NCI-H2171 (cell line): ENCODE results near the gene EMILIN2.
"Not testable (repeated sequence)": the region's sequence is repeated elsewhere in the genome, so short reads cannot be mapped to it uniquely, and the experiment has no call there.

Source experiments
- DNase-seq: peaks from one replicate; lab custom pipeline; 2025; lab: John Stamatoyannopoulos, UW

The EMILIN2 gene

DNA sequence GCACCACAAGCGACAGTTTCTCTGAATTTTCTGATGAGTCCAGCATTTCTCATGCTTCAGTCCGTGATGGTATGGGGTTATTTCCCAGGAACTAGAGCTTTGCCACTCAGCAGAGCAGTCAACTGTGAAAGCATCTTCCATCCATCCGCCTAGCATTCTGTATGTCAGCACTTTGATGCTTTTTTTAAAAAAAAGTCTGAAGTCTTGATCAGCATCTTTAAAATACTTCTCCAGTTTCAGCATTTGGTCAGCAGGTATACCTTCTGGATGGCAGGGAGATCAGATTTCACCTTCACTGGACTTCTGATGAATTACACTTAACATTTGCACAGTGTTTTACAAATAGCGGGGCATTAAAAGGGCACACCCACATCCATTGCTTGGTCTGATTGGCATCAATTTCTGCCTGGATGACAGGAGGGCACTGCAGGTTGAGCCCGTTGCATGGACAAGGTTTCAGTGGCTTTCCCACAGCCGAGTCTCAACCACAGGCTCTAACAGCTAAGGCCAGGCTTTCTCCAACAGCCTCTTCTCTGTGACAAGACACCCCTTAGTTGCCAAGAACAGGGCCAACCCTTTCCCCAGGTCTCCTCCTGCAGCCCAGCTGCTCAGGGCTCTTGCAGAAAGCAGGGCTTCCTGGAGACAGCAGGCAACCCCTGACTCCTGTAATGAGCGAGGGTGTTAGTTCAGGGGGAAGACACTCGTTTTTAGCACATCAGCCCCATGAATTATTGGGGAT lies 54.0 kb downstream of the EMILIN2 start:
- DNase-seq, result no peak

DNA sequence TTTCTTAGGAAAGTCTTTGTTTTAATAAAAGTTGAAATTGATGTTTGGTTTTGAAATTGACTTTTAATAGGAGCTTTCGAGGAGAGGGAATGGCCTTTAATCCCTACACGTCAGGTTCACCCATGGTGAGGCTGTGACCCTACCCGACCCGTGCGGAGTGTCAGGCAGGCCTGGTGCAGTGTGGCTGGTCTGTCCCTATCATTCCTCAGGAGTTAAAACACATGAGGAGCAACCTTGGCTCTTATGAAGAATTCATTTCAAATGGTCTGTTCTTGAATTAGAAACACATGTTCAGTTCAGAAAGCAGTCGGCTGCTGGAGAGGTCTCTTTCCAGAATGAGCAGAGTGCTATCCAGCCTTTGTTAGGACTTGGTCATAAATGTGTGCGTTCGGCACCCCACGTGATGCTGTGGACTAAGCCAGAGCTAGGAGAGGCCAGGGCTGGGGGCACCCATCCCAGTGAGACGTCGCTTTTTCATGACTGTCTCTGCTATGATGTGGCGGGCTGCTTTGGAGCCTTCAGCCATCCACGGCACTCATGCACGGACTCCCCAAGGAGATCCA lies 54.7 kb downstream of the EMILIN2 start:
- DNase-seq, result no peak

DNA sequence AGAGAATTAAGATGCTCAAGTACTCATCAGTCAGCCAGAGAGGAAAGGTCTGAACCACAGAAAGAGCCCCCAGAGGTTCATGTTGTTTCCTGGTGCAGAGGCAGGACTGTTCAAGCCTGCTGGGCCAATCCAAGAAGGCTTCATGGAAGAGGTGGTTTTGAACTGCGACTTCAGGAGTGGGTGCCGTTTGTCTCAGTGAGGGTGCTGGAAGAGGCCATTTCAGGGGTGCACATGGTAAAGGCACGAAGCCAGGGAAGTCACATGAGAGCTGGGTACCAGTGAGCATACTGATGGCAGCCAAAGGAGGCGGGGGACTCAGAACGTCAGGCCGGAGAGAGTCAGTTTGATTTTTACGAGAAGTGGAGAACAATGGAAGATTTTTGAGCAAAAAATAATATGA lies 55.5 kb downstream of the EMILIN2 start:
- no peak for DNase-seq

DNA sequence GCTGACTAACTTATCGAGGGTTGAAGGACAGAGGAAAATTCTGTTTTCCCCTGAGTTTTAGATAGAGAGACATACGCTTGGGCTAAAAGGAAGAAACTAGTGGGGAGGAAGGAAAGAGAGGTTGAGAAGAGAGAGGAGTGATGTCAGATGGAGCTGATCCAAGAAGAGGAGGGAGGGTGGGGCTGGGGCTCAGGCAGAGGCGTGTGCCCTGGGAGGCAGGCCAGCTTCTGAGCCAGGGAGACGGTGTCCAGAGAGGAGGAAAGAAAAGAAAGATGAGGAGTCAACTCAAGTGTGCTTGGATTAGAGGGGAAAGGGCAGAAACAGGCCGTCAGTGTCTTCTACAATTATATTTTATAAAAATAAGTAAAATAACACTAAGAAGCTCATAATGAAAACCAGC lies 56.2 kb downstream of the EMILIN2 start:
- DNase-seq, result no peak

DNA sequence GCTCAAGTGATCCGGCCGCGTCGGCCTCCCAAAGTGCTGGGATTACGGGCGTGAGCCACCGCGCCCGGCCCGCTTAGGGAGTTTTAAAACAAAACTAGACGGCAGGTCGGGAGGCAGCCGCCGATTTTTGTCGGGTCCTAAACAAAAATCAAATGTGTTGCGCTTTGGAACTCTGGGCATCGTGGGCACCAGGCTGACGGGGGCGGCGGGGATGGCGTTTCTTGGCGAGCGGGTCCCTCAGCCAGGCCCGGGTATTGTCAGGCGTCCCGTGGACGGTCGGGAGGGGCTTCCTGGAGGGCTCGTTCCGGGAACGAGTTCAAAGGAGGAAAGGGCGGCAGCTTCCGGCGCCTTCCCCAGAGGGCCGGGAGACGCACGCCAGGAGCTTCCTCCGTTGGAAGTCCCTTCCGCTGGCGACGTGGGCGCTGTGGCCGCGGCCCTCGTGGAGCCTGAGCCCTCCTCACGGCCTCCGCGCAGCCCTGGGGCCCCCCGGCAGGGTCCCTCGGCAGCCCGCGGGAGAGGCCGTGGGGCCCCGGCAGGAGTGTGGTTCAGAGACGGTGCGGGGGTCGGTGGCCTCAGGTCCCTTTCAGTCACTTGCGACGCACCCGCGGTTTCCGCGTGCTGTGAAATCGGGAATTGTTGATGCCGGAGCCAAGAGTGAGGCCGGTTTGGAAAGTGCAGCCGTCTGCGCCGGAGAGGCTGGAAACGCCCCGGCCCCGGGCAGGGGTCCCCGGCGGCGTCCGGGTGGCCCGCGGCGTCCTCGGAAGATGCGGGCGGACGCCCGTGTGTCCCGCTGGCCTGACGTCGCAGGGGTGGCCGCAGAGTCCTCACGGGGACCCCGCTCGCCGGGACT lies 59.3 kb downstream of the EMILIN2 start:
- DNase-seq, result peak; percentile 31

DNA sequence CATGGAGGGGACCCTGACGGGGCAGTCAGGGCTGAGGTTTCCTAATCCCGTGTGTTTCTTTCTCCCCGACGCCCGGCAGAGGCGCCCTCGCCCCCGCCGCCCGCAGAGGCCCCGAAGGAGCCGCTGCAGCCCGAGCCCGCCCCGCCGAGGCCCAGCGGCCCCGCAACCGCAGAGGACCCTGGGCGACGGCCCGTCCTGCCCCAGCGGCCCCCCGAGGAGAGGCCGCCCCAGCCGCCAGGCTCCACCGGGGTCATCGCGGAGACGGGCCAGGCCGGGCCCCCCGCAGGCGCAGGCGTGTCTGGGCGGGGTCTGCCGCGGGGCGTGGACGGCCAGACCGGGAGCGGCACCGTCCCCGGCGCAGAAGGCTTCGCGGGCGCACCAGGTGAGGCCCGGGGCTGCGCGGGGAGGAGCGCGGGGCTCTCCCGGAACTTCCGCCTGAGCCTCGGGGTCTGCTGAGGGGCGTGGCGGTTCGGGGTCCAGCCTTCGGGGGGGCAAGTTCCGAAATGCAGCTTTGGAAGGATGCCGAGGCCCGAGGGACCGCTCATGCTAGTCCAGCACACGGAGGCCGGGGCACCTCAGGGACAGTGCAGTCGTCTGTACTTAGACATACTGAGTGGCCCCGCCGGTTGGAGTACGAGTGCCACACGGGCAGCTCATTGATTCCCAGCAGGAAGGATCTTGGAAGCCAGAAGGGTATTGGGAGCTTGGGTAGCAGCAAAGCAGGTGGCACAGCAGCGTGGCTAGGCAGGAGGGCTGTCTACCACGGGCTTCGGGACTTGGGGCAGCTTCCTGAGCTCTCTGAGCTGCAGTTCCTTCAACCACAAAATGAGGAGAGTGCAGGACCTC lies 60.1 kb downstream of the EMILIN2 start:
- DNase-seq, result peak; percentile 20

DNA sequence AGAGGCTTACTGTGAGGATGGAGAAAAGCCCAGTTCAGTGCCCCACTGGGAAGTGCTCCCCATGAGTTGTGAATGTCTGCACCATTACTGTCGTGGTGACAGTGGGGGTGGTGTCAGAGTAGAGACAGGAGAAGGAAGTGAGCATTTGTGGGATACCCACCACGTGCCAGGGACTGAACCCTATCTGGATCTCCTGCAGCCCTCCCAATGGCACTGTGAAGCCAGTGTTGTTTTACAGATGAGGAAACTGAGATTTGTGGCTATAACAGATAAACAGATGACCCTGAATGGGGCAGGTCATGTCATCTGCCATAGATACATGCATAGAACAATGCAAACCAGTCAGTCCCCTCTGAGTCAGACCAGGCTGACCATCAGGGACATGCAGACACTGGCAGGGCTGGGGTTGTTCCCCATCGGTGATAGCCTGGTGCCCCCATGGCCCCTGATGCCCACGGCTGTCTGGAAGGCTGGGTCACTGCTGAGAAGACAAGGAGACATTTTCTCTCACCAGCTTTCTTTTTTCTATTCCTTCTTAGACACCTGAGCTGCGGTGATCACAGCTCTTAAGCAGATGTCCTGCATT lies 60.8 kb downstream of the EMILIN2 start:
- DNase-seq, result no peak

DNA sequence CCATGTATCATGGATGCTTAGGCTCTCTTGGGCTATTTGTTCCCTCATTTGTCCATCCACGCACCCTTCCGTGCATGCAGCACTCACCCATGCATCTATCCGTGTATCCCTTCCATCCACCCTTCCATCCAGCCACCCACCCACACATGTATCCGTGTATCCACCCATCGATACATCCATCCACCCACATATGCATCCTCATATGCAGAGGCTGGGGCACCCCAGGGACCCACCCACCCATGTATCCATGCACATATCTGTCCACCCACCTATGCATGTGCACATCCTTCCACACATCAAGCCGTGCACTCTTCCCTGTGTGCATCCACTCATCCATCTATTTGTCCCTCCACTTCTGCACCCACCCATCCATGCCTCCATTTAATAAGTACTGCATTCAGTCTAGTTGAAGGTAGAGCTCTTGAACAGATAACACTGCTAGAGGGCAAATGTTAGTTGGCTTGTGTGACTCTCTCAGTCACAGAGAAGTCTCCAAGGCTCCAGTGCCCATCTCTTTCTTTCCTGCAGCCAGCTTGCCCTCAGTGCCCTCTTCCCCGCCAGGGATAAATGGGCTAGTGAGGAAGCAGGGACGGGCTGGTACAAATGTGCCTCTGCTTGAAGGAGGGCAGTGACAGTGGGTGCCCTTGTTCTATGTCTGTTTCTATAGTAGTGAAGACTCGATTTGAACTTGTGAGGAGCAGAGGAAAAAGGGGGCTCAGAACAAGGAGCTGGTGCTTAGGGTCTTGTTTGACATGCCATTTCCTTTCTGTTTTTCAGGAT lies 61.5 kb downstream of the EMILIN2 start:
- DNase-seq, result no peak

DNA sequence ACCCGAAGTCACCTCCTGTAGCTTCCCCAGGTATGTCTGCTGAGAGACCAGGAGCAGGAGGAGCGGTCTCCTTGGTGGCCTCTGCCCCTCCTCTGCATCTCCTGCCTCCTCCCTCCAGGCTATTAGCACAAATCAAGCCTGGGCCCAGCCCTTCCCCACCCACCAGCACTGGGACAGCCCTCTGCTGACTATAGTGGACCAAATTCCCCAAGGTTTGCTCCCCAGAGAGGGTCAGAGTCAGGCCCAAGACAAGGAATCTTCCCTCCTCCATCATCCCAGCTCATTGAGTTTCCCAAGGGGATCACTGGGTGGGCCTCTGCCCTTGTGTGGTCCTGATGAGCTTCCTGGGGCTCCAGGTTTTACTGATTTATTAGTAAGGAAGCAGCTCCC lies 62.1 kb downstream of the EMILIN2 start:
- no peak for DNase-seq

DNA sequence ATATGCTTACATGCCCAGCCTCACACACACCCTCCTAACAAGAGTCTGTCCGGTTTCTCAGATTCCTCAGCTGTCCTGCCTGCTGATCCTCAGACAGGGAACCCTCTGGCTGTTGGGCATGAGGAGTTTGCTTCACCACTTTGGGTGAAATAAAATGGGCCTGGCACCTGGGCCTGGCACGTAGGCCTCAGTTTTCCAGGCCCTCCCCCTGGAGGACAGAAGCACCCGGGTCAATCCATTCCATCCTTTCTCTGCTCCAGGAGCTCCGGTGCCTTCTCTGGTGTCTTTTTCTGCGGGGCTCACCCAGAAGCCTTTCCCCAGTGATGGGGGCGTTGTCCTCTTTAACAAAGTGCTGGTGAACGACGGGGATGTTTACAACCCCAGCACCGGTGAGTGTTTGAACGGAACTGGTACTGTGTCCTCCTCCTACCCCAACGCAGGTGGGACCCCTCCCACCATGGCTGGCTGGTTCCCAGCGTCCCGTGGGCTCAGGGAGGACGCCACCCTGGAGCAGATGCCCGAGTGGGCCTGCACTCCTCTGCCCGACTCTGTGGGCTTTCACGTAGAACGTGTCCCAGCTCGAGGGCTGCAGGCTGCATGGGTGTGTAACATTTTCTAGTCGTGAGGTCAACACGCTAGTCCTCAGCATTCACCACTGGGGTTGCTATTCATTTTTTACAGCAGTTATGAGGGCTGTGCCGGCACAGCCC lies 62.8 kb downstream of the EMILIN2 start:
- no peak for DNase-seq

DNA sequence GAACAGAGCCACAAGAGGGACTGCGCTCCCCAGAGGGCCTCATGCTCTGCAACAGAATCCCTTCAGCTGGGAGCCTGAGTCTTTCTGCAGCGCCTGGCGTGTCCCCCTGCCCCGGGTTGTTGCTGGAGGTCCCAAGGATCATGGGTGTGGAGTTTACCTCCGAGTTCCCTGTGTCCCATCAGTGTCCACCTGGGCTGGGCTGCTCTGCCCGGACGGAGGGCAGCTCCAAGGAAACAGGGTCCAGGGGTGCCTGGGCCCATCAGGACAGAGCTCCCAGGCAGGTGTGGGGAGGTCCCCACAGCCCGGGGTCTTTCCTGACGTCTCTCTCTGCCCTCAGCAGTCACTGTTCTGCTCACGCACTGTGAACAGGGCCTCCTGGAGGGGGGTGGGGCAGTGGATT lies 63.5 kb downstream of the EMILIN2 start:
- no peak for DNase-seq

DNA sequence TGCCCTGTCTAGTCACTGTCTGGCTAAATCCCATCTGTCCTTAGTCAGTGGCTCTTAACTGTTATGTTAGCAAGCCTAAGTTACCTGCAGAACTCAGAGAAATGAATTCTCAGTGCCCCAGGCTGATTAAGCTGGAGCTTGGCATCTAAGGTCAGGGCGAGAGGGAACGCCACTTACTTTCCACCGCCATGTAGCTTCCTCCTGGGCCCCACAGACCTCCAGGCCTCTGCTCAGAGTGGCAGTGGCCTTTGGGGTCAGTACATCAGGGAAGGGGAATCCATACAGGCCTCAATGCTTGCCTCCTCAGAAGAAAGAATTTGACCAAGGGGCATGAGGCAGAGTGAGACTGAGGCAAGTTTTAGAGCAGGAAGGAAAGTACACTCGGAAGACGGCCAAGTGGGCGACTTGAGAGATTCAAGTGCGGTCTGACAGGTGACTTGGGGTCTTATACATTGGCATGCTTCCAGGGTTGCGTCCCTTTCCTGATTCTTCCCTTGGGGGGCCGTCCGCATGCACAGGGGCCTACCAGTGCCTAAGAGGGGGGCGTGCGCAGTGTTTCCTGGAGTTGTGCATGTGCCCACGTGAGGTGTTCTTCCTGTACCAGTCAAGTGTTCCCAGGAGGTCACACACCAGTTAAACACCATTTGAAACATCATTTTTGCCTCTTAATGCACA lies 64.1 kb downstream of the EMILIN2 start:
- no peak for DNase-seq

DNA sequence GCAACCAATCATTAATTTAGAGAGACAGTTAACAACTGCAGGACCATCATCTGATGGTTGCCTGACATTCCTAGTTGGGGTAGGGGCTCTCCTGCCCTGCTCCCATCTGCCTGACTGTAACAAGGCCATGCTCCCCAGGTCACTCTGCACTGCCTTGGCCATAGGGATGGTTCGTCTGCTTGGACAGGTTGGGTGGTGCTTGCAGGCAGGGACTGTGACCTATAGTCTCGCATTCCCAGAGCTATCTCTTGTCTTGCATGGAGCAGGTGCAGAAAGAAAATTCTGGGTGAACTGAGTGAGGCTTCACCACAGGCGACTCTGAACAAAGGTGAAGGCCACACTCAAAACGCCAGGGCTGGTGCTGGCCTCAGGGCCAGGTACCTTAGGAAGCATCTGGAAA lies 64.7 kb downstream of the EMILIN2 start:
- no peak for DNase-seq

DNA sequence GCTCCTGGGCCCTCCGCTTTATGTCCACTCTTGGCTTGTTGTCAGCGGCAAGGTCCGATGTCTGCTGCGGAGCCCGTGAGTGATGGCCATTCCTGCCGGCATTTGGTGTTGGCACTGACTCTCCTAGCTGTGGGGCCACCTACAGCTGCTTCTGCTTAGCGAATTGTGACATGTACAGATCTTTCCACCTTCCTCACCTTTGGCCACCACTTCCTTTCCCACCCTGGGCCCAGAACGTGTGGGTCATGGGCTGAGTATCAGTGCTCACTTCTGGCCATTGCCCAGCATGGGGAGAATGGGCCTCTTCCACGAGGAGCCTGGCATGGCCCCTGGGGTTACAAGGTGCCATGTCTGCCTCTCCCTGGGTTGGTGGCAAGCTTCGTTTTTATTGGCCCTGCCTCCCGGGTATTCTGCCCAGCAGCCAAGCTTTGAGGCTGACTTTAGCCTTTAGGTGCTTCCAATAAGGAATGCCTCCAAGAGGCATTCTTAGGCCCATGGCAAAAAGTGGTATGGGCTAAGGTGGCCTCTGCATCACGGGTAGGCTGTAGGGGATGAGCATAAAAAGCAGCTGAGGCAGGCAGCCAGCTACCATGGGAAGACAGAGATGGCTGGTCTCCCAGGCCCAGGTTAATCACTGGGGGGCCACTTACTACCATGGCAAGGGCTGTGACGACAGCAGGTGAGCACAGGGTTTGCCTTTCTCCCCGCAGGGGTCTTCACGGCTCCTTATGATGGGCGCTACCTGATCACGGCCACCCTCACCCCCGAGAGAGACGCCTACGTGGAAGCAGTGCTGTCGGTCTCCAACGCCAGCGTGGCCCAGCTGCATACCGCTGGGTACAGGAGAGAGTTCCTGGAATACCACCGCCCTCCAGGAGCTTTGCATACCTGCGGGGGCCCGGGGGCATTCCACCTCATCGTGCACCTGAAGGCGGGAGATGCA lies 65.8 kb downstream of the EMILIN2 start:
- DNase-seq, result no peak

DNA sequence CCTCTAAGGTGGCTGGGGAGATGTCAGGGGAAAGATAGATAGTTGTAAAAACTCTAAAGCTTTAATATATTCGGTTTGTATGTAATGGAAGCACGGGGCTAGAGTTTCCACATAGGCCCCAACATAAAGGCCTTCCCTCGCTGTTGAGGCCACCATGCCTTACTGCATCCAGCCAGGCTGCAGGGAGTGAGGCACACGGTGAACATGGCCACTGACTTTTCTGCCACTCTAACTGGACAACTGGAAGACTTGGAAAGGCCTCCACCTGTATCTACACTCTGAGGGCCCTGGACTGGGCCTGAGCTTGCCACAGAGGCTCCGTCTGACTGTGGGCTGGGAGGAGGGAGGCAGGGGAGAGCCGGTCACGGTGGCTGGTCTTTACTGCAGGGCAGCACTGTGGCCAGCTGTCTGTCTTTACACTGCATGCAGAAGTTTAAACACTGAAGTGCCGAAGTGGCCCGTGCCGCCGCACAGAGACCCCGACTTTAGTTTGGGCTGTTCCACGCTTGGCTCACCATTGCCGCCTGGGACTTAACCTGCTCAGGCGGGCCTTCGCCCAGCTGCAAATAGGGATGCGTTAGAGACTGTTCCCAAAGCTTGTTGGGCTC lies 66.7 kb downstream of the EMILIN2 start:
- DNase-seq, result no peak

DNA sequence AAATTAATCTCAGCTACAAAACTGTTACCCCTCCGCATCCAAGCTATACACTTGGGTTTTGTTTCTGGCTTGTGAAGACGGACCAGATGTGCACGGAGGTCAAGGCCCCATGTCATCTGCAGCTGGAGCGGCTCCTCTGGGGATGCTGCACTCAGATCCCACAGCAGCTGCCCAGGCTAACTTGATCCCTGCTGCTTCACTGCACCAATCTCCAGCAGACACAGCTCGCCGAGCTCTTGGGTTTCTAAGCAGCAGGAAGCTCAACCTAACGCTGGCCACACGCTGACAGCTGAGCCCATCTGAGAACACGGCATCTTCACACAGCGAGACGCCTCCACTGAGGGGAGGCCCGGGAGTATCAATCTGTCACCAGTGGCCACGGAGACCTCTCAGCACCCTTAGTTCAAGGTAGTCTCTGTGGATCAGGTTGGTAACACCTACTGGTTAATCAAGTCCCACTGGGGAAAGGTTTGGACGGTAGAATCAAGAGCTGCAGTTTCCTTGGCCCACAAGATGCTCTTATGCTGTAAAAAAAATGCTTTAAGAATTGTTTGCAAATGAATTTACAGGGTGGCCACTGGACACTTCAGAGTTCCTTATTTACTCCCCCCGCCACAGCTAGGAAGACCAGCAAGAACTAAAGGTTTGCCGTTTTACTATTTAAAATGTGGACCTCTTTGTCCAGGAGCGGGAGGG lies 67.5 kb downstream of the EMILIN2 start:
- DNase-seq, result peak; percentile 40

DNA sequence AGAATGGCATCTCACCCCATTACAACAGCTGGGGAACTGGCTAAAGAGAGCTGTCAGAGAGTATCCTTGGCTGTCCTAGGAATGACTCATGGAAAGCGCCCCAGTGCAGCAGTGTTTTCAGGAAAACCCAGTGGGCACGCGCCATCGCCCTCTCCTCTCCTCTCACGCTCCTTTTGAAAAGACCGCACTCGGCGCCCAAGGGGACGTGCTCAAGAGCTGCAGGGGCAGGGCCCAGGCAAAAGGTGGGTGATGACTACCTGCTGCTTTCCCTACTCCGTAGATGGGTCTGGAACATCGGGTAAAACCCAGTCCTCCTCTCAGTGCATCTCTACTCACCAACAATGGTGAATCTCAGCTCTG lies 68.1 kb downstream of the EMILIN2 start:
- no peak for DNase-seq

DNA sequence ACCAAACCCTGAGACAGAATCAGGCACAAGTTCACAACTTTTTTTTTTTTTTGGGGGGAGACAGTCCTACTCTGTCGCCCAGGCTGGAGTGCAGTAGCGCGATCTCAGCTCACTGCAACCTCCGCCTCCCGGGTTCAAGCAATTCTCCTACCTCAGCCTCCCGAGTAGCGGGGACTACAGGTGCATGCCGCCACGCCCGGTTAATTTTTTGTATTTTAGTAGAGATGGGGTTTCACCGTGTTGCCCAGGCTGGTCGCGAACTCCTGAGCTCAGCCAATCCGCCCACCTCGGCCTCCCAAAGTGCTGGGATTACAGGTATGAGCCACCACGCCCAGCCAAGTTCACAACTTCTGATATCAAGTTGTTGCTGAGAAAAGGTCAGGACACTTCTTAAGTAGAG lies 68.7 kb downstream of the EMILIN2 start:
- not testable (repeated sequence) for DNase-seq
